Measurements from ENCODE around the gene ZNF333. TPM values are rescaled to one million over a fixed set of nuclear protein-coding genes. Genes with fewer than 3 reads are reported as not detected.

The ZNF333 gene
- total RNA-seq, 2 donors from 2014 or later, result 12.5 to 15.4 TPM

GRCh38 chr19:14700711-14701375 lies 11.0 kb downstream of the ZNF333 start:
- peaks cover 93% of the 10 kb centered on the region for H3K36me3 ChIP-seq
- no peak overlapping the region for H3K4me3 ChIP-seq
- no peaks in the 10 kb centered on the region for H3K4me1 ChIP-seq
- no peak for DNase-seq (ENCODE audit: low spot score)
- H3K9me3 ChIP-seq, result no peaks in the 10 kb centered on the region
- no peak overlapping the region for H3K27ac ChIP-seq
- H3K27me3 ChIP-seq, result no peaks in the 10 kb centered on the region
- TF ChIP-seq CTCF (IDR thresholded peaks at IDR 0.05), result no peak

DNA sequence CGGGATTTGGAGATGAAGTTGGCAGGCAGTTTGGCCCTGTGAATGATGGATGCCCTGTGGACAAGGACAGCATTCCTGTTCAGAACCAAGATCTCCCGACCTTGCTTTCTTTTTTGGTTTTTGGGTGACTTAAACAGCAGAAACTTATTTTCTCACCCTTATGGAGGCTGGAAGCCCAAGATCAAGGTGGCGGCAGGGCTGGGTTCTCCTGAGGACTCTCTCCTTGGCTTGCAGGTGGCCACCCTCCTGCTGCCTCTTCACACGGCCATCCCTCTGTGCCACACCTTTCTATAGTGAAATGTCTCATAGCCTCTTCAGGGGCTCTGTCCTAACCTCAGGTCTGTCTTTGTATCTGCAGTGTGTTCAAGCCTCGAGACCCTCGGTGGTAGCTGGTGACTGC lies 14.0 kb downstream of the ZNF333 start:
- no peaks in the 10 kb centered on the region for H3K4me1 ChIP-seq
- H3K36me3 ChIP-seq, result peaks cover 90% of the 10 kb centered on the region
- no peaks in the 10 kb centered on the region for H3K9me3 ChIP-seq
- no peak for DNase-seq (ENCODE audit: low spot score)
- no peak overlapping the region for H3K27ac ChIP-seq
- no peak for TF ChIP-seq CTCF (IDR thresholded peaks at IDR 0.05)
- no peak overlapping the region for H3K4me3 ChIP-seq
- H3K27me3 ChIP-seq, result no peaks in the 10 kb centered on the region

DNA sequence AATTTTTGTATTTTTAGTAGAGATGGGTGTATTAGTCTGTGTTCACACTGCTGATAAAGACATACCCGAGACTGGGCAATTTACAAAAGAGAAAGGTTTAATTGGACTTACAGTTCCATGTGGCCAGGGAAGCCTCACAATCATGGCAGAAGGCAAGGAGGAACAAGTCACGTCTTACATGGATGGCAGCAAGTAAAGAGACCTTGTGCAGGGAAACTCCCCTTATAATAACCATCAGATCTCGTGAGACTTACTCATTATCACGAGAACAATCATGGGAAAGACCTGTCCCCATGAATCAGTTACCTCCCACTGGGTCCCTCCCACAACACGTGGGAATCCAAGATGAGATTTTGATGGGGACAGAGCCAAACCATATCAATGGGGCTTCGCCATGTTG lies 14.6 kb downstream of the ZNF333 start:
- DNase-seq (ENCODE audit: low spot score), result no peak
- Histone ChIP-seq H3K4me1 (no peaks in the 10 kb centered on the region), H3K27ac (no peak overlapping the region), H3K4me3 (no peak overlapping the region), H3K9me3 (no peaks in the 10 kb centered on the region), H3K36me3 (peaks cover 92% of the 10 kb centered on the region), H3K27me3 (no peaks in the 10 kb centered on the region)
- TF ChIP-seq CTCF (IDR thresholded peaks at IDR 0.05), result no peak

DNA sequence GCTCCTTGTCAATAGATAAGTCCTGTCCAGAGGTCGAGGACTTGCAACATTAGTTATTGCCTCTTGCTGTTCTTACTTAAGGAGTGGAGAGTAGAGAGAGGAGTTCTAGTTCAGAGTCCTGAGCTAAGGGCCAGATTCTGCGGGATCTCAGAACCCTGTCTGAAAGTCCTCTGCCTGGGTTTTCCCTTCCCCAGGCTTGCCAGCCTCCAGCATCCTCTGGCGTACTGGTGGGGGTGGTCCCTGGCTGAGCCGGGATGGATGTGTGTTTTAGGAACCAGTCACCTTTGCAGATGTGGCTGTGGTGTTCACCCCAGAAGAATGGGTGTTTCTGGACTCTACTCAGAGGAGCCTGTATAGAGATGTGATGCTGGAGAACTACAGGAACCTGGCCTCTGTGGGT lies 26.0 kb downstream of the ZNF333 start:
- no peak overlapping the region for H3K27ac ChIP-seq
- H3K9me3 ChIP-seq, result peaks cover 42 to 92% of the 10 kb centered on the region in 2 donors
- peaks cover 98% of the 10 kb centered on the region for H3K36me3 ChIP-seq
- no peak for TF ChIP-seq CTCF (IDR thresholded peaks at IDR 0.05)
- no peaks in the 10 kb centered on the region for H3K27me3 ChIP-seq
- DNase-seq (ENCODE audit: low spot score), result no peak
- H3K4me3 ChIP-seq, result no peak overlapping the region
- no peaks in the 10 kb centered on the region for H3K4me1 ChIP-seq

- H3K27me3 ChIP-seq, result no peaks in the 10 kb centered on the region
- H3K4me1 ChIP-seq, result no peaks in the 10 kb centered on the region
- DNase-seq (ENCODE audit: low spot score), result no peak
- TF ChIP-seq CTCF (IDR thresholded peaks at IDR 0.05), result no peak
- no peak overlapping the region for H3K4me3 ChIP-seq
- H3K36me3 ChIP-seq, result peaks cover 92% of the 10 kb centered on the region
- H3K27ac ChIP-seq, result no peak overlapping the region
- H3K9me3 ChIP-seq, result peaks cover 42 to 97% of the 10 kb centered on the region in 2 donors
These were observed 28.8 kb downstream of the ZNF333 start for GRCh38 chr19:14718522-14719116.

All from right atrium auricular region (tissue), 2 donors.